Neural cell (in vitro differentiated cells): ENCODE measurements around the gene EXTL1.

Experiments
- EP300 ChIP-seq: fragments of 450-650 bp; conservative IDR thresholded peaks from 2 replicates; pipeline ENCODE4 v1.6.1; 2014; ENCODE audit warnings: antibody characterized with exemption, mild to moderate bottlenecking, moderate library complexity; ENCODE audit not compliant: poor library complexity, severe bottlenecking
- EZH2 ChIP-seq: fragments of 200-600, 300-800 bp; shearing (Covaris generic), sonication (generic); IDR thresholded peaks from 2 replicates; pipeline ENCODE4 v1.6.1; 2014; ENCODE audit warnings: antibody characterized with exemption, low read length, borderline replicate concordance, mild to moderate bottlenecking; ENCODE audit not compliant: insufficient read depth, poor library complexity, severe bottlenecking
- POLR2AphosphoS5 ChIP-seq: IDR thresholded peaks from 2 replicates; pipeline ENCODE4 v1.6.1; 2012
- RAD21 ChIP-seq: fragments of 450-650 bp; conservative IDR thresholded peaks from 2 replicates; pipeline ENCODE4 v1.6.1; 2014; ENCODE audit warnings: antibody characterized with exemption, mild to moderate bottlenecking, moderate library complexity
- TAF1 ChIP-seq: IDR thresholded peaks from 2 replicates; pipeline ENCODE4 v1.6.1; 2012; ENCODE audit warnings: low read depth
- TF ChIP-seq, protein P1 (sequence below): fragments of 450-650 bp; IDR thresholded peaks from 2 replicates; pipeline ENCODE4 v1.5.1; 2014; ENCODE audit warnings: antibody characterized with exemption, mild to moderate bottlenecking, moderate library complexity; ENCODE audit not compliant: poor library complexity, severe bottlenecking

DNA sequence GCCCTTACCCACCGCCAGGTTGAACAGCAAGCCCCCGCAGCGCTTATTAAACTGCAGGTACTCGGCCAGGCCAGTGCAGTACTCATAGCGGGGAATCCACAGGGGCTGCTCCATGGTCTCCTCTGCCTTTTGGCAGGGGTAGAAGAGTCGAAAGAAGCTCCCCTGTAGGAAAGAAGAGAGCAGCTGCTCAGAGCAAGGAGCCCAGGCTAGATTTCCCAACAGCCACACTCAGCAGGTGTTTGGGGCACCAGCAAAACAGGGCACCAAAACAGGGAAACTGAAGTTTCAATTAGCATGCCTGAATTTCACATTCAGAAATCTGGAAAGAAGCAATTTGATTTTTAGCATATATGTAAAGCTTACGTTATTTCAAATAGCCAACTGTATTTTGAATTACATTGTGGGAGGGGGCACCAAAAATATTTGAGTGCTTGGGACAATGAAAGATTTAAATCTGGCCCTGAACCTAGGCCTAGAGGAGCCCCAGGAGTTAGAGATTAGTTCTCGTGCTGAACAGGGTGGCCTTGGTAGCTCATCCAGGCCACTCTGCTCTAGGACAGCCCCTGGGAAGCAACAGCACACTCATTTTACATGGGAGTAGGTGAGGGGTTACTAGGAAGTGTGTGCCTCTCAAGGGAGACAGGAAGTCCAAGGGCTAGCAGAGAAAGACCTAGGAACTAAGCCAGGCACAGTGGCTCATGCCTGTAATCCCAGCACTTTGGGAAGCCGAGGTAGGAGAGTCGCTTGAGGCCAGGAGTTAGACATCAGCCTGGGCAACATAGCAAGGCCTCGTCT is 31.9 kb upstream of the EXTL1 start:
- TF ChIP-seq, protein P1, sequence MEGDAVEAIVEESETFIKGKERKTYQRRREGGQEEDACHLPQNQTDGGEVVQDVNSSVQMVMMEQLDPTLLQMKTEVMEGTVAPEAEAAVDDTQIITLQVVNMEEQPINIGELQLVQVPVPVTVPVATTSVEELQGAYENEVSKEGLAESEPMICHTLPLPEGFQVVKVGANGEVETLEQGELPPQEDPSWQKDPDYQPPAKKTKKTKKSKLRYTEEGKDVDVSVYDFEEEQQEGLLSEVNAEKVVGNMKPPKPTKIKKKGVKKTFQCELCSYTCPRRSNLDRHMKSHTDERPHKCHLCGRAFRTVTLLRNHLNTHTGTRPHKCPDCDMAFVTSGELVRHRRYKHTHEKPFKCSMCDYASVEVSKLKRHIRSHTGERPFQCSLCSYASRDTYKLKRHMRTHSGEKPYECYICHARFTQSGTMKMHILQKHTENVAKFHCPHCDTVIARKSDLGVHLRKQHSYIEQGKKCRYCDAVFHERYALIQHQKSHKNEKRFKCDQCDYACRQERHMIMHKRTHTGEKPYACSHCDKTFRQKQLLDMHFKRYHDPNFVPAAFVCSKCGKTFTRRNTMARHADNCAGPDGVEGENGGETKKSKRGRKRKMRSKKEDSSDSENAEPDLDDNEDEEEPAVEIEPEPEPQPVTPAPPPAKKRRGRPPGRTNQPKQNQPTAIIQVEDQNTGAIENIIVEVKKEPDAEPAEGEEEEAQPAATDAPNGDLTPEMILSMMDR: no peak
- no peak for TF ChIP-seq POLR2AphosphoS5
- no peak for TF ChIP-seq EZH2
- TF ChIP-seq EP300: no peak
- TF ChIP-seq TAF1: no peak
- TF ChIP-seq RAD21: no peak
